Activated T-cell treated with anti-CD3 and anti-CD28 coated beads for 24 hours (primary cell): ENCODE measurements around the gene ZNF138.

Experiments
- DNase-seq: peaks from one replicate; pipeline ENCODE4 v3.0.0-alpha.2; 2020; ENCODE audit warnings: low read depth

The ZNF138 gene

GRCh38 chr7:64875658-64876406 lies 81.6 kb downstream of the ZNF138 start:
- no peak for DNase-seq

GRCh38 chr7:64876792-64877713 lies 82.8 kb downstream of the ZNF138 start:
- DNase-seq, result peak; percentile 67

GRCh38 chr7:64877714-64878610 lies 83.7 kb downstream of the ZNF138 start:
- DNase-seq, result no peak

GRCh38 chr7:64878684-64879083 lies 84.5 kb downstream of the ZNF138 start:
- no peak for DNase-seq

GRCh38 chr7:64879086-64879730 lies 85.0 kb downstream of the ZNF138 start:
- no peak for DNase-seq

GRCh38 chr7:64879800-64880199 lies 85.6 kb downstream of the ZNF138 start:
- no peak for DNase-seq

- no peak for DNase-seq
These were observed 86.4 kb downstream of the ZNF138 start for GRCh38 chr7:64880322-64881297.

GRCh38 chr7:64881461-64882287 lies 87.4 kb downstream of the ZNF138 start:
- no peak for DNase-seq

- DNase-seq, result peak; percentile 33
These were observed 88.3 kb downstream of the ZNF138 start for GRCh38 chr7:64882341-64883112.
